K562 (cell line): ENCODE measurements around the gene HCAR2. TPM values are rescaled to one million over a fixed set of nuclear protein-coding genes. Genes with fewer than 3 reads are reported as not detected.

Source experiments
- ATAC-seq: fragments of 200-7000 bp; cut with Tn5 transposase; 3 replicates; pipeline ENCODE4 v1.9.1; 2020; ENCODE audit warnings: moderate library complexity
- BruUV-seq: library from RNA; stranded (reverse); fragments of 400-500 nt; replicated peaks from 2 replicates; lab custom pipeline; 2021; lab: Mats Ljungman, UMichigan
- CTCF ChIA-PET: fragments of 300-600 bp; formaldehyde crosslinking; extraction: SDS; loops from one replicate; lab custom pipeline; 2021; ENCODE audit warnings: low intra/inter-chr PET ratio; lab: Yijun Ruan, JAX
- POLR2A ChIA-PET: fragments of 300-600, 350-650 bp; sonication (Branson Sonifier 250); formaldehyde crosslinking; extraction: SDS; loops from one replicate; lab custom pipeline; 2021; ENCODE audit warnings: antibody characterized with exemption, inconsistent platforms; lab: Yijun Ruan, JAX
- DNase-seq, 4 experiments: peaks; one replicate each; pipeline versions ENCODE4 v3.0.0 to v3.0.0-alpha.2; 2011 to 2018; ENCODE audit warnings: low spot score in 3 of 4, mixed read lengths in 3 of 4; ENCODE audit errors: extremely low read depth in 1 of 4
- FAIRE-seq: peaks from 2 replicates; lab custom pipeline; 2011; peaks lifted over from hg19 to GRCh38; lab: Jason Lieb, UNC
- H2AFZ ChIP-seq: 2 replicates; pipeline ENCODE4 v1.6.0; 2011; ENCODE audit warnings: low read depth, low read length, control low read depth, inconsistent platforms
- H3K27ac ChIP-seq: fragments of 200-600 bp; 3 replicates; pipeline ENCODE4 v1.8.0; 2011; ENCODE audit warnings: low read depth, mild to moderate bottlenecking, control low read depth, inconsistent platforms, low read length, moderate library complexity, mixed read lengths; ENCODE audit errors: extremely low read depth
- H3K27me3 ChIP-seq, 2 experiments: fragments of 300-600 bp in 1 of 2; 2 replicates in 1 of 2; 3 replicates in 1 of 2; pipeline versions ENCODE4 v1.6.0 to v1.8.0; 2011; ENCODE audit warnings: inconsistent platforms in 2 of 2, low read length in 2 of 2, mild to moderate bottlenecking in 1 of 2, mixed read lengths in 1 of 2, moderate library complexity in 1 of 2; ENCODE audit not compliant: control insufficient read depth in 2 of 2, insufficient read depth in 2 of 2
- H3K36me3 ChIP-seq: fragments of 300-600 bp; 3 replicates; pipeline ENCODE4 v1.8.0; 2011; ENCODE audit warnings: mild to moderate bottlenecking, low read length, inconsistent platforms; ENCODE audit not compliant: control insufficient read depth, insufficient read depth
- H3K4me1 ChIP-seq, 2 experiments: fragments of 200-600 bp in 1 of 2; replicated peaks in 1 of 2; 2 replicates in 1 of 2; 3 replicates in 1 of 2; pipeline versions ENCODE4 v1.5.1 to v1.8.0; 2011; ENCODE audit warnings: inconsistent platforms in 2 of 2, low read length in 2 of 2, mild to moderate bottlenecking in 1 of 2, mixed read lengths in 1 of 2, moderate library complexity in 1 of 2; ENCODE audit not compliant: control insufficient read depth in 2 of 2, insufficient read depth in 2 of 2
- H3K4me2 ChIP-seq: 2 replicates; pipeline ENCODE4 v1.6.1; 2011; ENCODE audit warnings: low read length, control low read depth, inconsistent platforms, mixed read lengths; ENCODE audit not compliant: insufficient read depth
- H3K4me3 ChIP-seq: fragments of 200-600 bp; sonication (generic), shearing (Covaris generic); 2 replicates; pipeline ENCODE4 v1.5.1; 2016; ENCODE audit warnings: control low read depth, inconsistent platforms
- H3K79me2 ChIP-seq: fragments of 200-600 bp; 3 replicates; pipeline ENCODE4 v1.8.0; 2011; ENCODE audit warnings: low read length, inconsistent platforms; ENCODE audit not compliant: control insufficient read depth, insufficient read depth
- H3K9ac ChIP-seq, 2 experiments: 2 replicates each; pipeline versions ENCODE4 v1.6.0 to v1.6.1; 2011; ENCODE audit warnings: low read depth in 2 of 2, low read length in 2 of 2, control low read depth in 1 of 2, inconsistent platforms in 1 of 2, mild to moderate bottlenecking in 1 of 2, mixed read lengths in 1 of 2; ENCODE audit not compliant: insufficient read depth in 1 of 2
- H3K9me1 ChIP-seq: one replicate; pipeline ENCODE4 v1.6.0; 2011; ENCODE audit warnings: inconsistent platforms, mild to moderate bottlenecking, low read length, moderate library complexity; ENCODE audit not compliant: control insufficient read depth, insufficient read depth
- H3K9me3 ChIP-seq: replicated peaks from 2 replicates; pipeline ENCODE4 v1.5.1; 2011; ENCODE audit warnings: low read depth, low read length, inconsistent platforms; ENCODE audit not compliant: control insufficient read depth, insufficient read depth
- H4K20me1 ChIP-seq: replicated peaks from 2 replicates; pipeline ENCODE4 v1.6.1; 2011; ENCODE audit warnings: low read length, inconsistent platforms, mixed read lengths; ENCODE audit not compliant: control insufficient read depth, insufficient read depth
- DNMT1 ChIP-seq: fragments of 450-650 bp; IDR thresholded peaks from 2 replicates; pipeline ENCODE4 v1.6.1; 2016; ENCODE audit warnings: antibody characterized with exemption, mild to moderate bottlenecking
- HES1 ChIP-seq: fragments of 450-650 bp; IDR thresholded peaks from 2 replicates; pipeline ENCODE4 v1.6.1; 2016; ENCODE audit warnings: low read depth, mild to moderate bottlenecking, moderate library complexity
- IRF1 ChIP-seq: sonication (generic); formaldehyde crosslinking; IDR thresholded peaks from 2 replicates; pipeline ENCODE4 v1.8.0; 2022; ENCODE audit warnings: missing genetic modification reagents, mild to moderate bottlenecking, borderline replicate concordance
- NCOA1 ChIP-seq: fragments of 450-650 bp; IDR thresholded peaks from 2 replicates; pipeline ENCODE4 v1.6.1; 2016; ENCODE audit warnings: low read depth
- RAD21 ChIP-seq, 2 experiments: fragments of 250-450 bp in 1 of 2; fragments of 450-650 bp in 1 of 2; sonication (Bioruptor Pico) in 1 of 2; formaldehyde crosslinking in 1 of 2; IDR thresholded peaks in 1 of 2; conservative IDR thresholded peaks in 1 of 2; 2 replicates each; pipeline versions ENCODE4 v1.4.0 to v1.8.0; 2020 to 2022; ENCODE audit warnings: mild to moderate bottlenecking in 2 of 2, moderate library complexity in 1 of 2
- RB1 ChIP-seq: fragments of 450-650 bp; IDR thresholded peaks from 2 replicates; pipeline ENCODE4 v1.6.1; 2017; ENCODE audit warnings: low read depth, mild to moderate bottlenecking
- RUNX1 ChIP-seq: sonication (generic); IDR thresholded peaks from 2 replicates; pipeline ENCODE4 v1.6.1; 2016; ENCODE audit warnings: antibody characterized with exemption, low read depth
- TOE1 ChIP-seq, 2 experiments: fragments of 450-650 bp in 1 of 2; sonication (generic) in 1 of 2; formaldehyde crosslinking in 1 of 2; IDR thresholded peaks; 2 replicates each; pipeline versions ENCODE4 v1.7.1 to v1.8.0; 2016 to 2022; ENCODE audit warnings: borderline replicate concordance in 2 of 2, mild to moderate bottlenecking in 2 of 2, antibody characterized with exemption in 1 of 2, inconsistent platforms in 1 of 2, low read depth in 1 of 2, missing genetic modification reagents in 1 of 2, moderate library complexity in 1 of 2
- WGBS: fragments of 100-300 bp; shearing (Covaris generic); methylation state at CpG from one replicate; pipeline ENCODE4 v1.1.6; 2016; ENCODE audit warnings: low coverage, mixed read lengths; ENCODE audit not compliant: insufficient coverage; ENCODE audit errors: missing lambda C conversion rate; 5-methylcytosine and 5-hydroxymethylcytosine counted together
- in situ Hi-C: fragments of 300-500 bp; cut with MboI; formaldehyde crosslinking; loops from 4 replicates; pipeline ENCODE4 v1.15.0; 2018; ENCODE audit warnings: inconsistent platforms, mixed read lengths
- intact Hi-C: fragments of 100-400 bp; cut with micrococcal nuclease; formaldehyde crosslinking; loops from 2 replicates; pipeline ENCODE4 v1.14.2; 2022
- polyA plus RNA-seq, 8 experiments: library from polyadenylated mRNA; depleted of rRNA in 4 of 8; stranded (reverse) in 5 of 8; unstranded in 3 of 8; fragments of >200 nt; fragmentation: Nextera tagmentation in 2 of 8; fragmentation: Illumina TruSeq in 1 of 8; extraction: Ambion mirVana in 2 of 8; extraction: Trizol in 1 of 8; gene quantifications; 2 replicates each; pipeline versions ENCODE4 v1.2.1 to v1.2.3, GENCODE V29; 2011 to 2014; ENCODE audit warnings: inconsistent platforms in 1 of 8, missing spikeins in 1 of 8
- total RNA-seq, 7 experiments: library from RNA; depleted of rRNA in 6 of 7; stranded (reverse); fragments of >200 nt in 6 of 7; fragmentation: Illumina TruSeq in 2 of 7; extraction: Trizol in 2 of 7; gene quantifications; 2 replicates each; pipeline versions ENCODE4 v1.2.1 to v1.2.3, GENCODE V29; 2011 to 2021; ENCODE audit warnings: low replicate concordance in 1 of 7

The HCAR2 gene
- total and polyA plus RNA-seq, 9 of the 15 experiments (the other 6 are each of a cell fraction or from before 2014, with no cell fraction given): not detected

GRCh38 chr12:122688291-122688690 lies 14.9 kb downstream of the HCAR2 start:
- Histone ChIP-seq H3K4me1 (no peaks in the 10 kb centered on the region; a peak in 1 of 5 replicates), H4K20me1 (no peaks in the 10 kb centered on the region), H3K9ac (no peak overlapping the region), H3K27ac (no peak overlapping the region), H3K4me2 (no peak overlapping the region), H3K79me2 (no peaks in the 10 kb centered on the region), H3K9me1 (no peaks in the 10 kb centered on the region), H2AFZ (no peak overlapping the region)
- DNase-seq (no peak), FAIRE-seq (no peak)
- intact Hi-C loops: no loop called here
- WGBS: 2% methylated on average over 3 of the region's 3 CpGs
- TF ChIP-seq TOE1 (IDR thresholded peaks at IDR 0.05; ENCODE audit: borderline replicate concordance) (no peak), TOE1 (CRISPR knock-in tag; IDR thresholded peaks at IDR 0.05; ENCODE audit: borderline replicate concordance, low read depth) (no peak), RB1 (no peak), NCOA1 (no peak), DNMT1 (no peak), RUNX1 (no peak), IRF1 (CRISPR knock-in tag) (no peak), RAD21 (CRISPR knock-in tag; conservative IDR thresholded peaks at IDR 0.05 in 1 of 2, IDR thresholded peaks at IDR 0.05 in 1 of 2) (no peak), HES1 (no peak)
- TF ChIP-seq, all 486 proteins: peak for 0
- no TSS peak for BruUV-seq
- H3K4me3 ChIP-seq: no peak overlapping the region
- ChIA-PET CTCF (no interaction called here), POLR2A (no interaction called here)
- peaks cover 10 to 38% of the 10 kb centered on the region in 2 experiments; a peak in 4 of 5 replicates for H3K27me3 ChIP-seq
- H3K36me3 ChIP-seq: no peaks in the 10 kb centered on the region
- in situ Hi-C loops: no loop called here
- no peaks in the 10 kb centered on the region for H3K9me3 ChIP-seq
- ATAC-seq: no peak
